ENCODE results near the gene ETDA. TPM values are rescaled to one million over a fixed set of nuclear protein-coding genes. Genes with fewer than 3 reads are reported as not detected.
"Not testable (repeated sequence)": the region's sequence is repeated elsewhere in the genome, so short reads cannot be mapped to it uniquely, and the experiment has no call there.

ETDA gene
- total RNA-seq, 1 experiment from 2014 or later = not detected

GRCh38 chrX:135256923-135257322, 5.1 kb downstream of the ETDA start:
- Mint-ChIP-seq H3K27me3 (ENCODE audit: insufficient read depth, unreplicated experiment) (peaks cover 31% of the 10 kb centered on the region), H3K4me1 (ENCODE audit: insufficient read depth, unreplicated experiment) (no peaks in the 10 kb centered on the region), H3K36me3 (ENCODE audit: insufficient read depth, unreplicated experiment) (no peaks in the 10 kb centered on the region), H3K27ac (ENCODE audit: low read depth, unreplicated experiment) (no peak overlapping the region), H3K4me3 (ENCODE audit: unreplicated experiment) (no peak overlapping the region), H3K9me3 (ENCODE audit: unreplicated experiment) (peaks cover 7% of the 10 kb centered on the region)
- BruUV-seq (replicated peaks) = no TSS peak
- no peak for TF ChIP-seq CTCF (IDR thresholded peaks at IDR 0.05; ENCODE audit: unreplicated experiment)
- intact Hi-C loops (cut with micrococcal nuclease) = no loop called here
- ChIA-PET CTCF (no interaction called here), POLR2A (no interaction called here)
- DNase-seq (ENCODE audit: unreplicated experiment) = no peak

- H3K27me3 Mint-ChIP-seq (ENCODE audit: insufficient read depth, unreplicated experiment) = peaks cover 37% of the 10 kb centered on the region
- DNase-seq (ENCODE audit: unreplicated experiment) = no peak
- no TSS peak for BruUV-seq (replicated peaks)
- H3K4me1 Mint-ChIP-seq (ENCODE audit: insufficient read depth, unreplicated experiment) = no peaks in the 10 kb centered on the region
- no peak overlapping the region for H3K27ac Mint-ChIP-seq (ENCODE audit: low read depth, unreplicated experiment)
- H3K4me3 Mint-ChIP-seq (ENCODE audit: unreplicated experiment) = no peak overlapping the region
- H3K36me3 Mint-ChIP-seq (ENCODE audit: insufficient read depth, unreplicated experiment) = no peaks in the 10 kb centered on the region
- ChIA-PET CTCF (no interaction called here), POLR2A (no interaction called here)
- H3K9me3 Mint-ChIP-seq (ENCODE audit: unreplicated experiment) = peaks cover 12% of the 10 kb centered on the region
- no peak for TF ChIP-seq CTCF (IDR thresholded peaks at IDR 0.05; ENCODE audit: unreplicated experiment)
- intact Hi-C loops (cut with micrococcal nuclease) = no loop called here
Measured at GRCh38 chrX:135257469-135257868, 5.6 kb downstream of the ETDA start.

DNA sequence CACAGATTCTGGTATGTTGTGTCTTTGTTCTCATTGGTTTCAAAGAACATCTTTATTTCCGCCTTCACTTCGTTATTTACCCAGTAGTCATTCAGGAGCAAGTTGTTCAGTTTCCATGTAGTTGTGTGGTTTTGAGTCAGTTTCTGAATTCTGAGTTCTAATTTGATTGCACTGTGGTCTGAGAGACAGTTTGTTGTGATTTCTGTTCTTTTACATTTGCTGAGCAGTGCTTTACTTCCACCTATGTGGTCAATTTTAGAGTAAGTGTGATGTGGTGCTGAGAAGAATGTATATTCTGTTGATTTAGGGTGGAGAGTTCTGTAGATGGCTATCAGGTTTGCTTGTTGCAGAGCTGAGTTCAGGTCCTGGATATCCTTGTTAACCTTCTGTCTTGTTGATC, 9.1 kb downstream of the ETDA start:
- POLR2A ChIA-PET; intact Hi-C loops (cut with micrococcal nuclease); H3K4me3 Mint-ChIP-seq (ENCODE audit: unreplicated experiment); BruUV-seq (replicated peaks); CTCF ChIA-PET; H3K4me1 Mint-ChIP-seq (ENCODE audit: insufficient read depth, unreplicated experiment); H3K36me3 Mint-ChIP-seq (ENCODE audit: insufficient read depth, unreplicated experiment); H3K27ac Mint-ChIP-seq (ENCODE audit: low read depth, unreplicated experiment); DNase-seq (ENCODE audit: unreplicated experiment): not testable (repeated sequence)
- Mint-ChIP-seq H3K9me3 (ENCODE audit: unreplicated experiment) (peaks cover 37% of the 10 kb centered on the region), H3K27me3 (ENCODE audit: insufficient read depth, unreplicated experiment) (peaks cover 50% of the 10 kb centered on the region)

GRCh38 chrX:135263376-135263775, 11.5 kb downstream of the ETDA start:
- H3K9me3 Mint-ChIP-seq (ENCODE audit: unreplicated experiment) = peaks cover 40% of the 10 kb centered on the region
- CTCF ChIA-PET; BruUV-seq (replicated peaks); H3K36me3 Mint-ChIP-seq (ENCODE audit: insufficient read depth, unreplicated experiment); H3K4me3 Mint-ChIP-seq (ENCODE audit: unreplicated experiment); H3K27ac Mint-ChIP-seq (ENCODE audit: low read depth, unreplicated experiment); intact Hi-C loops (cut with micrococcal nuclease); H3K4me1 Mint-ChIP-seq (ENCODE audit: insufficient read depth, unreplicated experiment); DNase-seq (ENCODE audit: unreplicated experiment): not testable (repeated sequence)
- peaks cover 55% of the 10 kb centered on the region for H3K27me3 Mint-ChIP-seq (ENCODE audit: insufficient read depth, unreplicated experiment)
- POLR2A ChIA-PET = interaction anchor here (0.6 kb wide), 1 partner anchor 55 kb away, joined by 5 read pairs; no protein-coding TSS in a partner anchor

DNA sequence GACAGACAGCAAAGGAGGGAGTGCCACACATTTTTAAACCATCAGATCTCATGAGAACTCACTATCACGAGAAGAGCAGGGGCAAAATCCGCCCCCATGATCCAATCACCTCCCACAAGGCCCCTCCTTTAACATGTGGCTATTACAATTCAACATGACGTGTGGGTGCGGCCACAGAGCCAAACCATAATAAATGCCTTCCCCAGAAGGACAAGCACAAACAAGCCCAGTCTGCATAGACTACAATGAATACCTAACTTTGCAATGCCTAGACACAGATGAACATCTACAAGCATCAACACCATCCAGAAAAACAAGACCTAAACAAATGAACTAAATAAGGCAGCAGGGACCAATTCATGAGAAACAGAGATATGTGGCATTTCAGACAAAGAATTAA, 12.3 kb downstream of the ETDA start:
- ChIA-PET POLR2A (no interaction called here), CTCF (no interaction called here)
- Mint-ChIP-seq H3K4me1 (ENCODE audit: insufficient read depth, unreplicated experiment) (peaks cover 9% of the 10 kb centered on the region), H3K27ac (ENCODE audit: low read depth, unreplicated experiment) (peak overlapping the region; percentile 74), H3K27me3 (ENCODE audit: insufficient read depth, unreplicated experiment) (peaks cover 49% of the 10 kb centered on the region), H3K4me3 (ENCODE audit: unreplicated experiment) (no peak overlapping the region), H3K36me3 (ENCODE audit: insufficient read depth, unreplicated experiment) (no peaks in the 10 kb centered on the region), H3K9me3 (ENCODE audit: unreplicated experiment) (peaks cover 38% of the 10 kb centered on the region)
- TF ChIP-seq CTCF (IDR thresholded peaks at IDR 0.05; ENCODE audit: unreplicated experiment) = no peak
- BruUV-seq (replicated peaks) = no TSS peak
- DNase-seq (ENCODE audit: unreplicated experiment) = peak; percentile 36
- intact Hi-C loops (cut with micrococcal nuclease) = no loop called here

All from MCF 10A (cell line).